GM12878 (cell line): ENCODE data around the gene AKT1. TPM values are rescaled to one million over a fixed set of nuclear protein-coding genes. Genes with fewer than 3 reads are reported as not detected.
A peak's percentile ranks its signal among the peaks of the same experiment; 100 is the strongest.

ENCODE experiments used
- ATAC-seq: fragments of 200-7000 bp; cut with Tn5 transposase; 3 replicates; pipeline ENCODE4 v1.9.1; 2020; ENCODE audit warnings: mild to moderate bottlenecking, moderate library complexity
- BruUV-seq: library from RNA; stranded (reverse); fragments of 400-500 nt; replicated peaks from 2 replicates; lab custom pipeline; 2021; lab: Mats Ljungman, UMichigan
- CTCF ChIA-PET: fragments of 300-600 bp; sonication (Branson Sonifier 250); formaldehyde crosslinking; extraction: SDS; loops from one replicate; lab custom pipeline; 2021; ENCODE audit warnings: inconsistent platforms; lab: Yijun Ruan, JAX
- POLR2A ChIA-PET: fragments of 350-600 bp; formaldehyde crosslinking; extraction: SDS; loops from one replicate; lab custom pipeline; 2021; ENCODE audit warnings: inconsistent platforms; lab: Charles Lee
- RAD21 ChIA-PET: fragments of 300-600 bp; sonication (Branson Sonifier 250); formaldehyde crosslinking; loops from one replicate; lab custom pipeline; 2023; ENCODE audit warnings: antibody characterized with exemption; ENCODE audit not compliant: unreplicated experiment; lab: Charles Lee
- SMC1A ChIA-PET: fragments of 300-600 bp; sonication (Branson Sonifier 250); formaldehyde crosslinking; loops from one replicate; lab custom pipeline; 2023; ENCODE audit not compliant: unreplicated experiment, uncharacterized antibody; lab: Charles Lee
- DNase-seq: peaks from one replicate; pipeline ENCODE4 v3.0.0-alpha.2; 2011; ENCODE audit warnings: low read depth, low spot score
- FAIRE-seq: peaks from 3 replicates; lab custom pipeline; 2011; peaks lifted over from hg19 to GRCh38; lab: Jason Lieb, UNC
- H2AFZ ChIP-seq: 2 replicates; pipeline ENCODE4 v1.6.0; 2011; ENCODE audit warnings: low read depth, low read length, control low read depth; ENCODE audit not compliant: control insufficient read depth
- H3K27ac ChIP-seq: 2 replicates; pipeline ENCODE4 v1.5.1; 2011; ENCODE audit warnings: control low read depth; ENCODE audit not compliant: control insufficient read depth, insufficient read depth
- H3K27me3 ChIP-seq, 2 experiments: replicated peaks in 1 of 2; 2 replicates each; pipeline versions ENCODE4 v1.6.0 to v1.6.1; 2011; ENCODE audit warnings: low read length in 1 of 2; ENCODE audit not compliant: control insufficient read depth in 2 of 2, insufficient read depth in 2 of 2
- H3K36me3 ChIP-seq, 2 experiments: 2 replicates each; pipeline ENCODE4 v1.5.1; 2011; ENCODE audit warnings: low read length in 1 of 2; ENCODE audit not compliant: control insufficient read depth in 2 of 2, insufficient read depth in 2 of 2
- H3K4me1 ChIP-seq: 2 replicates; pipeline ENCODE4 v1.6.1; 2011; ENCODE audit warnings: mild to moderate bottlenecking, low read length, moderate library complexity, mixed read lengths; ENCODE audit not compliant: control insufficient read depth, insufficient read depth
- H3K4me2 ChIP-seq: 2 replicates; pipeline ENCODE4 v1.6.0; 2011; ENCODE audit warnings: control low read depth; ENCODE audit not compliant: control insufficient read depth, insufficient read depth
- H3K4me3 ChIP-seq: fragments of 200-600 bp; sonication (generic); 2 replicates; pipeline ENCODE4 v1.5.1; 2016
- H3K79me2 ChIP-seq: 2 replicates; pipeline ENCODE4 v1.6.0; 2011; ENCODE audit warnings: low read length; ENCODE audit not compliant: control insufficient read depth, insufficient read depth
- H3K9ac ChIP-seq: 2 replicates; pipeline ENCODE4 v1.8.0; 2011; ENCODE audit warnings: low read length, control low read depth, mixed read lengths; ENCODE audit not compliant: control insufficient read depth, insufficient read depth
- H3K9me3 ChIP-seq: replicated peaks from 3 replicates; pipeline ENCODE4 v1.5.1; 2011; ENCODE audit warnings: mild to moderate bottlenecking, low read length; ENCODE audit not compliant: control insufficient read depth, insufficient read depth
- H4K20me1 ChIP-seq: 2 replicates; pipeline ENCODE4 v1.6.0; 2011; ENCODE audit not compliant: control insufficient read depth, insufficient read depth
- ATF3 ChIP-seq: IDR thresholded peaks from 2 replicates; pipeline ENCODE4 v1.6.1; 2011; ENCODE audit warnings: low read depth, mild to moderate bottlenecking, low read length, moderate library complexity, borderline replicate concordance; ENCODE audit errors: extremely low read depth
- CREB1 ChIP-seq: IDR thresholded peaks from 2 replicates; pipeline ENCODE4 v1.6.1; 2012; ENCODE audit warnings: low read depth, mild to moderate bottlenecking, inconsistent platforms
- POLR2A ChIP-seq: IDR thresholded peaks from 2 replicates; pipeline ENCODE4 v1.6.1; 2011; ENCODE audit warnings: low read depth, mild to moderate bottlenecking, low read length
- RUNX3 ChIP-seq: IDR thresholded peaks from 2 replicates; pipeline ENCODE4 v1.6.1; 2012; ENCODE audit warnings: low read length, inconsistent platforms
- YY1 ChIP-seq: IDR thresholded peaks from 2 replicates; pipeline ENCODE4 v1.6.1; 2011; ENCODE audit warnings: low read depth, mild to moderate bottlenecking, low read length
- WGBS: methylation state at CpG from one replicate; pipeline ENCODE4 v1.1.6; 2016; ENCODE audit warnings: low lambda C conversion rate; ENCODE audit not compliant: insufficient replicate concordance, insufficient coverage; ENCODE audit errors: missing lambda C conversion rate; 5-methylcytosine and 5-hydroxymethylcytosine counted together
- in situ Hi-C: fragments of 300-500 bp; cut with MboI; formaldehyde crosslinking; loops from 9 replicates; pipeline ENCODE4 v1.14.3; 2018; ENCODE audit warnings: mixed read lengths
- intact Hi-C: fragments of 100-400 bp; cut with micrococcal nuclease; formaldehyde crosslinking; loops from one replicate; pipeline ENCODE4 v1.14.2; 2022; ENCODE audit not compliant: unreplicated experiment
- polyA plus RNA-seq, 11 experiments: library from polyadenylated mRNA; depleted of rRNA in 4 of 11; unstranded in 6 of 11; stranded (reverse) in 5 of 11; fragments of >200 nt; fragmentation: Nextera tagmentation in 4 of 11; fragmentation: Illumina TruSeq in 1 of 11; extraction: Ambion mirVana in 4 of 11; extraction: Trizol in 1 of 11; gene quantifications; 1 replicate in 1 of 11; 2 replicates in 10 of 11; pipeline versions ENCODE4 v1.2.1 to v1.2.3, GENCODE V29; 2011 to 2016; ENCODE audit warnings: inconsistent platforms in 2 of 11, missing spikeins in 2 of 11, low read depth in 1 of 11
- total RNA-seq, 4 experiments: library from RNA; depleted of rRNA in 3 of 4; stranded (reverse); fragments of >200 nt in 3 of 4; fragmentation: Illumina TruSeq in 1 of 4; extraction: Trizol in 1 of 4; gene quantifications; 2 replicates each; pipeline versions ENCODE4 v1.2.1 to v1.2.3, GENCODE V29; 2013 to 2021

AKT1 gene
- total and polyA plus RNA-seq, 10 of the 15 experiments (the other 5 are each of a cell fraction or from before 2014, with no cell fraction given) = 0.63 to 110 (median 58.9) TPM

GRCh38 chr14:104758981-104759969 lies 36.3 kb downstream of the AKT1 start:
- H3K9ac ChIP-seq = no peak overlapping the region
- H3K9me3 ChIP-seq = no peaks in the 10 kb centered on the region
- H3K27ac ChIP-seq = no peak overlapping the region
- no peak overlapping the region for H3K4me2 ChIP-seq
- in situ Hi-C loops (no loop called here), intact Hi-C loops (no loop called here)
- H3K79me2 ChIP-seq = peaks cover 18% of the 10 kb centered on the region
- peaks cover 2 to 18% of the 10 kb centered on the region in 2 experiments; a peak in 3 of 4 replicates for H3K36me3 ChIP-seq
- no peaks in the 10 kb centered on the region for H3K27me3 ChIP-seq
- H4K20me1 ChIP-seq = no peaks in the 10 kb centered on the region
- 95% methylated on average over 30 of the region's 30 CpGs for WGBS
- BruUV-seq = no TSS peak
- peaks cover 12% of the 10 kb centered on the region for H3K4me1 ChIP-seq
- ChIA-PET POLR2A (no interaction called here), CTCF (no interaction called here), SMC1A (no interaction called here), RAD21 (no interaction called here)
- no peak overlapping the region for H2AFZ ChIP-seq
- FAIRE-seq = no peak
- ATAC-seq = no peak
- no peak for DNase-seq
- no peak for TF ChIP-seq YY1
- no peak for TF ChIP-seq ATF3
- no peak for TF ChIP-seq CREB1
- TF ChIP-seq RUNX3 = no peak
- peak; percentile 13; the same call in 1 of the 2 replicates for TF ChIP-seq POLR2A
- H3K4me3 ChIP-seq = no peak overlapping the region
